Suppressor macrophage treated with lipopolysaccharide for 1 hour (primary cell): Measurements from ENCODE around the gene XKR7.

Source experiments
- DNase-seq, 3 donors: peaks; one replicate each; pipeline ENCODE4 v3.0.0-alpha.2; 2020 to 2022

The XKR7 gene

GRCh38 chr20:32018269-32019155 lies 50.6 kb downstream of the XKR7 start:
- peak; percentile 53 to 73 (median 59) for DNase-seq

- peak in 2 of 3 donors; percentile 22 to 50 for DNase-seq
Measured at GRCh38 chr20:32019156-32019510, 51.2 kb downstream of the XKR7 start.

GRCh38 chr20:32019563-32020463 lies 51.9 kb downstream of the XKR7 start:
- peak in 2 of 3 donors; percentile 20 to 26 for DNase-seq

DNA sequence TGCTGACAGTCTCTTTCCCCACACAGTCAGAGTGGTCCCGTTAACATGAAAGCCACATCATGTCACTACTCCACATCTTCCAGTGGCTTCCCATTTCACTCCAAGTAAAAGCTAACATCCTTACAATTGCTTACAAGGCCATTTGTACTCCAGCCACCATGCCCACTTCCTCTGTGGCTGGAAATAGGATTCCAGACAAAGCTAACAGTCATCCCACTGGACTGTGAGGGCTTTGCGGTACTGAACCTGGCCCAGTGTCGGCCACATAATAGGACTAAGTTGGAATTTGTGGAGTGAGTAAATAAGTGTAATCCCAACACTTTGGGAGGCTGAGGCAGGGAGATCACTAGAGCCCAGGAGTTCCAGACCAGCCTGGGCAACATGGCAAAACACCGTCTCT lies 53.1 kb downstream of the XKR7 start:
- no peak for DNase-seq

DNA sequence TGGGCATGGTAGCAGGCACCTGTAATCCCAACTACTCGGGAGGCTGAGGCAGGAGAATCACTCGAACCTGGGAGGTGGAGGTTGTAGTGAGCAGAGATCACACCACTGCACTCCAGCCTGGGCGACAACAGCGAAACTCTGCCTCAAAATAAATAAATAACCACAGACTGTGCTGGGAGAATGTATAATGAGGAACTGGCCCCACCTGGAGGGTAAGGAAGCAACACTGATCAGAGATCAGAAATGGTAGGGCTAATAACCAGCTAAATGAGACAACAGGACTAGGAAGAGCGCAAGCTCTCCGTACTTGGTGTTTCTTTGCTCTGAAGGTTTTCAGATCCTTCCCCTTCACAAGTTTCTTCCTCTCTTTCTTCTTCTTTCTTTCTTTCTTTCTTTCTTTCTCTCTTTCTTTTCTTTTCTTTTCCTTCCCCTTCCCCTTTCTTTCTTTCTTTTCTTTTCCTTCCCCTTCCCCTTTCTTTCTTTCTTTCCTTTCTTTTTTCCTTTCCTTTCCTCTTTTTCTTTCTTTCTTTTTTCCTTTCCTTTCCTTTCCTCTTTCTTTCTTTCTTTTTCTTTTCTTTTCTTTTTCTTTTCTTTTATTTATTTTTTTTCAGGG lies 56.8 kb downstream of the XKR7 start:
- no peak for DNase-seq

- DNase-seq = no peak
Measured at GRCh38 chr20:32027643-32028042, 59.7 kb downstream of the XKR7 start.

GRCh38 chr20:32028647-32029372 lies 60.9 kb downstream of the XKR7 start:
- no peak for DNase-seq

DNA sequence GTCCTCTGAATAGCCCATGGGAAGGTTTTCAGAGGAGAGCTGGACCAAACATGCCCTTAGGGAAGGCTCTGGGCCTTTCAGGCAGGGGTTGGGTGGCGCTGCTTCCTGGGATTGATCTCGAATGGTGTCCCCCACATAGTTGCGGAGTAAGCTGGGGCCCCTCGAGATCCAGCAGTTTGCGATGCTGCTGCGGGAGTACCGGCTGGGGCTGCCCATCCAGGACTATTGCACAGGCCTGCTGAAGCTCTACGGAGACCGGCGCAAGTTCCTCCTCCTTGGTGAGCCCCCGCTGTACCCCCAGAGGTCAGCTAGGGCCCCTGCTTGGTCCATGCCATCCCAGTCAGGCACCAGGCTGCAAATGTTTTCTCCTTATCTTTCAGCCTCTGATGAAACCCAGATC lies 61.6 kb downstream of the XKR7 start:
- no peak for DNase-seq

GRCh38 chr20:32031007-32031958 lies 63.3 kb downstream of the XKR7 start:
- peak; percentile 82 to 86 (median 83) for DNase-seq

DNA sequence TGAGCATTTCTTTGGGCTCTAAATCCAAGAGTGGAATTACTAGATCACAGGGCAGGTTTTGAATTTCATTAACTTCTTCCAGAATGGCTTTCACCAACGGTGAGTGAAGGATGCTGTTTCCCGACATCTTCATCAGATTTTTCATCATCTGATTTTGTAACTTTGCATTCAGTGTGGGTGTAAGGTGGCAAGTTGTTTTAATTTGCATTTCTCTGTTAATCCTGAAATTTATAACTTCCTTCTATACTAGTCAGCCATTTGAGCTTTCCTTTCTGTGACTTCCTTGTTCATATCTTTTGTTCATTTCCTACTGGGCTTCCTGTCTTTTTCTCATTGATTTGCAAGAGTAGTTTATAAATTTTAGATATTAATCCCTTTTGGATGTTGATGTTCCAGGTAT lies 65.4 kb downstream of the XKR7 start:
- peak; percentile 33 to 76 (median 51) for DNase-seq

DNA sequence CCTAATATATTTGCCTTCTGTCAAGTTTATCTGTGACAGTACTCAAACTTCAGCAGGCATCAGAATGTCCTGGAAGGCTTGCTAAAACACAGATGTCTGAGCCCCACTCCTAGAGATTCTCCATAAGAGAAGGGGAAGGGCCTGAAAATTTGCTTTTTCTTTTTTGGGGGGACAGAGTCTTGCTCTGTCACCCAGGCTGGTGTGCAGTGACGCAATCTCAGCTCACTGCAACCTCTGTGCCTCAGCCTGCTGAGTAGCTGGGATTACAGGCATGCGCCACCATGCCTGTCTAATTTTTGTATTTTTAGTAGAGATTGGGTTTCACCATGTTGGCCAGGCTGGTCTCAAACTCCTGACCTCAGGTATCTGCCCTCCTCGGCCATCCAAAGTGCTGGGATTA lies 65.8 kb downstream of the XKR7 start:
- peak; percentile 41 to 51 (median 44) for DNase-seq

DNA sequence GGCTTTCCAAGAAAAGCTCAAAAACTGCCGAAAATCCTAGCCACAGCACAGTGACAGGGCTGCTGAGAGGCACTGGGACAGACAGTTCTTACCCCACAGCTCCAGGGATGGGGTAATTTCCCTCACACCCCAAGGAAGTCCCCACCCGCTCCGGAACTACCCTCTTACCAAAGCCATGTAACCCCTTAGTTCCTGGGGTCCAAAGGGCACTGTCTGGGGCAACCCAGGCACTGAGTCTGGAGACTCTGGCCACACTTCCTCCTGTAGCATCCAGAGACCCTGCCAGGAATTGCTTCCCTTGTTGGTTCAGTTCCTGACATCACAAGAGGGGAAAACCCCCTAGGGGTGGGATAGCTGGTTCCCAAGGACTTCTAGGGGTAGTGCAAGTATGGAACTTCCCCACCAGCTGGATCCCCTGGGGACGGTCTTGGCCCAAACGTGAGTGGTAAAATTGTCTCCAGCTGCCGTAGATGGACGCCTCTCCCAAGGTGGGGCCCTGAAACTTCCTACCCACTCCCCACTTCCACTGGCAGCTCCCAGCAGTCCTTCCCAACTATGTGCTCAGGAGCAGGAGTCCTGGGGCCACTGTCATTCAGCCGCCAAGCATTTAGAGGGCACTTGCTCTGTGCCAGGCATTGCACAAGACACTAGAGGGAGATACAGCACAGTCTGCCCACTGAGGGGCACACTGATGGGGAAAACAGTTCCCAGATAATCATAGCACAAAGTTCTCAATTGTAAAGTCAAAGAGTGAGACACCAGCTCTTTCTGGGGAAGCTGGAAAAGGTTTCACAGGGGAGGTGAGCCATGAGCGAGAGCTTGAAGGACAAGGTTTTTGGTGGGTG lies 66.9 kb downstream of the XKR7 start:
- peak; percentile 96 to 100 (median 96) for DNase-seq

DNA sequence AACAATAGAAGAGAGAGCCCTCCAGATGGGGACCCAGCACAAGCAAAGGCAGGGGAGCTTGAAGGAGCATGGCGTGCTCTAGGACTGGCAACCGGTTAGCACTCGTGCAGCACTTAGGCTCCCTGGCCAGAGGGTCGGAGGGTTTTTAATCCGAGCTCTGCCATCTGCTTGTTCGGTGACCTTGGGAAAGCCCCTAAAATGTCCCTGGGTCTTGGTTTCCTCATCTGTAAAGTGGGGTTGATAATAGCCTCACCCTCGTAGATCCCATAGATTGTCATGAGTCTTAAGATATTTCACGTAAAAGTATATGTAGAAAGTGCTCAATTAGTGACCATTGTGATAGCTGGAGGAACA lies 67.5 kb downstream of the XKR7 start:
- DNase-seq = peak; percentile 71 to 82 (median 71)

DNA sequence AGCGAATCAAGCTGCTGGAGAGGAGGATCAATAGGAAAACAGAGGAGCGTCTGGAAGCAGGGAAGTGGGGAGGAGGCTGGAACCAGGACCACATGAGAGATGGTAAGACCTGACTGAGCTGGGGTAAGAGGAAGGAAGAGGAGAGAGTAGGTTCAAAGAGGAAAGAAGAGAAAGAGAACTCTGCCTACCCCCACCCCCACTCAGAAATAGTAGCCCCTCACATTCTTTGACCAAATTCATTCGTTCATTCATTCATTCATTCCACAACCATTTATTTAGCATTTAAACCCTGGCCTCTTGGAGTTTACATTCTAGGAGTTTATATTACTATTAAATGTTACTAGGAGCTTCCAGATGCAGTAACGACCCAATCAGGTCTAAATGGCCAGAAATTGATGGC lies 68.3 kb downstream of the XKR7 start:
- DNase-seq = no peak

DNA sequence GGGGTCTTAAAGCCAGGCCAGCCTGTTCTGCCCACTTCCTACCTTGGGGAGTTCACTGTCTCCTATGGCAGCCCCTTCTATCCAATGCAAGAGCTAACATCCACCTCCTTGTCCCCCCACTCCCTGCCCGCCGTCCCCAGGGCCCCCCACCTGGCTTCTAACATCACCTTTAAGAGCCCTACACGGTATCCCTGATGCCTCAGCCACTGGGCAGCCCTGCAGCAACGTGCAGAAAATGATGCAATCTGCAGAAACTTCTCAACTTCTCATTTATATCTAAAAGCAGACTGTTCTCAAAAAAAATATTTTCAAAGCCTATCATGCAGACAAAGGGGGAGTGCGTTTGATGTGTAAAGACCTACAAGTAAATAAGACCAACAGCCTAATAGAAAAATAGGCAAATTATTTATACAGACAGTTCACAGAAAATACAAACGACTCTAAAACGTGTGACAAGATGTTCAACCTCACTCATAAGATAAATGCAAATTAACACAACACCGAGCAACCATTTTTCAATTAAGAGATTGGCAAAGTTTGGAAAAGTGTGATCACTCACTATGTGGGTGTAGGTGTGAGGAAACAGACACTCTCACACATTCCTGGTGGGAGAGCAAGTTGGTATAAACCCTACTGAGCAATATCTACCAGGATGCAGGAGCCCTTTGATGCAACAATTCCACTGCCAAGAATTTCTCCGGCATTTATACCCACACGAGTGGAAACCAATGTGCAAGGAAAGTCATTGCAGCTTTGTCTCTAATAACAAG lies 69.0 kb downstream of the XKR7 start:
- peak; percentile 46 to 70 (median 61) for DNase-seq

DNA sequence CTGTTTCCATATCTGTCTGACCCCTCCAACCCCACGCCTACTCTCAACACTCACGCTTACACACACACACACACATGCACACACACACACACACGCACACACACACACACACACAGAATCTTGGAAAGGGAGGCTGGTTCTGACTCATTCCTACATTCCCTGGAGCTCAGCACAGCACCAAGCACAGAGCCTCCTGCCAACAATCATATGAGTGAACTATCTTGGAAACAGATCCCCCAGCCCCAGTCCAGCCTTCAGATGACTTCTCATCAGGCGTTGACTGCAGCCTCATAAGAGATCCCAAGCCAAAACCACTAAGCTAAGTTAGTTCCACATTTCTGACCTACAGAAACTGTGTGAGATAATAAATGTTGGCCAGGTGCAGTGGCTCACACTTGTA lies 70.0 kb downstream of the XKR7 start:
- peak in 2 of 3 donors; percentile 26 to 35 for DNase-seq

DNA sequence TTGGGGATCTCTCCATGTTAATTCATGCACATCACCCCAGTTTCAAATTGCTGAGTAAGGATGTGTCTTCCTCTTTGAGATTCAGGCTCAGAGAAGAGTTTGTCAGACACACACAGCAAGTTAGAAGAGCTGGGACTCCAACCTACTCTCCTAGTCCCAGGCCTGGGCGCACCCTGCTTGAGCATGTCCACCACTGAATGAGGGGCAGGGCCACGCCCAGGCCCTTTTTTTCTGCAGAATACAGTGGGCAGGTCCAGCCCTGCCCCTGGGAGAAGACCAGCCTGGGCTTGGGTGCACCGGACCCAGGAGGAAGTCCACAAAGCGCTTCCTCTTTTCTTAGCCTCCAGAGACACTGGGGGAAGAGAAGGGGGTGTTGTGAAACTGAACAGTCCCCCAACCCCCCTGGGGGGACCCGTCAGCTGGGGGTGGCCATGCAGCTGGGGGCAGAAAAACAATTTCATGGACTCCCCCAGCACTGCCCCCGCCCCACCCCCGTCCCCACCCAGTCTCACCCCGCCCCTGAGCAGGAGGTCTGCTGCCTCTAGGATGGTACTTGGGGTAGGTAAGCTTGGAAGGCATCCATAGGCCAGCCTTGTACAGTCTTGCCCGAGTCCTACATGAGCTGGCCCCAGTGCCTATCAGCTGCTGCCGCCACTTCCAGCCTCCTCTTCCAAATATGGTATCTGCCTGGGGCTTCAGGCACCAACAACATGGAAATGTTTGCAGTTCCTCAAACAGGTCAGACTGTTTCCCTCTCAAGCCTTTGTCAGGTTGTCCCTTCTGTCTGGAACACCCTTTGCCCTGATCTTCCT lies 72.4 kb downstream of the XKR7 start:
- peak; percentile 84 to 91 (median 90) for DNase-seq

DNA sequence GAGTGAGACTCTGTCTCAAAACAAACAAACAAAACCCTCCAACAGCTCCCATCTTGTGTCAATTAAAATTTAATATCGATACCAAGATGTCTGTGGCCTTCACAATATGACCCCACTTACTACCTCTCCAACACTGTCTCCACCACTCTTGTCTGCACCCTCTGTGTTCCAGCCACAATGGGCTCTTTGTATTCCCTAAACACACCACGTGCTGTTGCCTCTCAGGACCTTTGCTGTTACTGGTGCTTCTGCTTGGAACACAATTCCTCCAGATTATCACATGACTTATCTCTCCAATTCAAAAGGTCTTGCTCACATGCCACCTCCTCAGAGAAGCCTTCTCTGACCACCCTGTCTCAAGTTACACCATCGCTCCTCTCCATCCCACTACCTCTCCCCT lies 78.0 kb downstream of the XKR7 start:
- no peak for DNase-seq

DNA sequence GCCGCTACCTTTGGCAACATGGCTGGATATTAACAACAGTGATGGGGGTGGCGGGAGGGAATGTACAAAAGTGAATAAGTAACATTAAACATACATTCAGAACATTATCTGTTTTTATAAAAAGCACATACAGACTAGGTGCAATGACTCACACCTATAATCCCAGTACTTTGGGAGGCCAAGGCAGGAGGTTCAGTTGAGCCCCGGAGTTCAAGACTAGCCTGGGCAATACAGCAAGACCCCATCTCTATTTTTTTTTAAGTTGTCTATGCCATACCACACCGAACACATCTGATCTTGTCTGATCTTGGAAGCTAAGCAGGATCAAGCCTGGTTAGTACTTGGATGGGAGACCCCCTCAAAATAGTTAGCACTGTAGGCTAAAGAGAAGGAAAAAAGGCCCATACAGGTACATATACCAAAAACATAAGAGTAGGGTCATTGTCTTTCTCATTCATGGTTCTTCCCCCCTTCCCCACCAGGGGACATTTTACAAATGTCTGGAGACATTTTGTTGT lies 82.4 kb downstream of the XKR7 start:
- no peak for DNase-seq
